BE2C (cell line): ENCODE results near the gene KAT7.

Experiments
- DNase-seq: peaks from one replicate; pipeline ENCODE4 v3.0.0-alpha.2; 2020
- H3K27me3 ChIP-seq: fragments of 250-450 bp; sonication (Bioruptor Pico); 2 replicates; pipeline ENCODE4 v1.5.1; 2020; ENCODE audit warnings: mild to moderate bottlenecking
- H3K36me3 ChIP-seq: fragments of 250-450 bp; sonication (Bioruptor Pico); 2 replicates; pipeline ENCODE4 v1.5.1; 2020; ENCODE audit warnings: mild to moderate bottlenecking
- H3K4me1 ChIP-seq: fragments of 250-450 bp; sonication (Bioruptor Pico); 2 replicates; pipeline ENCODE4 v1.5.1; 2020
- H3K4me3 ChIP-seq: 2 replicates; pipeline ENCODE4 v1.5.1; 2011; ENCODE audit warnings: low read depth, low read length
- H3K9me3 ChIP-seq: fragments of 250-450 bp; sonication (Bioruptor Pico); 2 replicates; pipeline ENCODE4 v1.5.1; 2020
- TF ChIP-seq, protein P1 (sequence below): IDR thresholded peaks from 2 replicates; pipeline ENCODE4 v1.5.1; 2012; ENCODE audit warnings: mild to moderate bottlenecking, low read depth, low read length

The KAT7 gene

DNA sequence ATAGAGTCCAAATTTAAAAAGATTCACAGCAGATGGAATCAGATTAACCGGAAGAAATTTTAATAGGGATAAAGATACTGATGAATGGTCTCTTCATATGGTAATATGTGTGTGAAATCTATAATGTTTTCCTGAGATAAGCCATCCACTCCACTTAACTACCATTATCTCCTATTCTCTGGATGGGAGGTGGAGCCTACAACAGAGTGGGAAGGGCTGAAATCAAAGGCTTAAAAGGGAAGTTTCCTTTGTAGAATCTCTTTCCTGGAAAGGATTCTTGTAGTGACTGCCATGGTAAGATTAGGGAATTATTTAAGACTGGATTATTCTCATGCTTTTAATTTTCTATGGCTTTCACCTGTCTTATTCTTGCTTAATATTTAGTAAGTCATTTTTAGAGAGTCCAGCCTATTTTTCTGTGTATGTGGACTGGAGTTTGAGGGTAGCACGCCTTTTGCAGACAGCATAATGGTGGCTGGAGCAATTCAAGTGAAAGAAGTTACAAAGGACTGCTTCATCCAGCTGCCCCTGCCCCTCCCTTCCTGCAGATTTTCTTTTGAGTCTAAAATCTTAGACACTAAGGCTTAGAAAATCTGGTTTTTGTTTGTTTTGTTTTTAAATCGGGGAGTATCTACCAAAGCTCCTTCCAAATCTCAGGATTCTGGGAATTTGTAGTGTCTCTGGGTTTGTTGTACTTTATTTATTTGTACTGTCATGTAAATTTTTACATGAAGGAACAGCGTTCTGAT lies 26.5 kb downstream of the KAT7 start:
- H3K27me3 ChIP-seq, result no peaks in the 10 kb centered on the region
- H3K36me3 ChIP-seq, result peaks cover 73% of the 10 kb centered on the region
- no peaks in the 10 kb centered on the region for H3K4me1 ChIP-seq
- no peak overlapping the region for H3K4me3 ChIP-seq
- TF ChIP-seq, protein P1, sequence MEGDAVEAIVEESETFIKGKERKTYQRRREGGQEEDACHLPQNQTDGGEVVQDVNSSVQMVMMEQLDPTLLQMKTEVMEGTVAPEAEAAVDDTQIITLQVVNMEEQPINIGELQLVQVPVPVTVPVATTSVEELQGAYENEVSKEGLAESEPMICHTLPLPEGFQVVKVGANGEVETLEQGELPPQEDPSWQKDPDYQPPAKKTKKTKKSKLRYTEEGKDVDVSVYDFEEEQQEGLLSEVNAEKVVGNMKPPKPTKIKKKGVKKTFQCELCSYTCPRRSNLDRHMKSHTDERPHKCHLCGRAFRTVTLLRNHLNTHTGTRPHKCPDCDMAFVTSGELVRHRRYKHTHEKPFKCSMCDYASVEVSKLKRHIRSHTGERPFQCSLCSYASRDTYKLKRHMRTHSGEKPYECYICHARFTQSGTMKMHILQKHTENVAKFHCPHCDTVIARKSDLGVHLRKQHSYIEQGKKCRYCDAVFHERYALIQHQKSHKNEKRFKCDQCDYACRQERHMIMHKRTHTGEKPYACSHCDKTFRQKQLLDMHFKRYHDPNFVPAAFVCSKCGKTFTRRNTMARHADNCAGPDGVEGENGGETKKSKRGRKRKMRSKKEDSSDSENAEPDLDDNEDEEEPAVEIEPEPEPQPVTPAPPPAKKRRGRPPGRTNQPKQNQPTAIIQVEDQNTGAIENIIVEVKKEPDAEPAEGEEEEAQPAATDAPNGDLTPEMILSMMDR, result no peak
- no peaks in the 10 kb centered on the region for H3K9me3 ChIP-seq
- no peak for DNase-seq

DNA sequence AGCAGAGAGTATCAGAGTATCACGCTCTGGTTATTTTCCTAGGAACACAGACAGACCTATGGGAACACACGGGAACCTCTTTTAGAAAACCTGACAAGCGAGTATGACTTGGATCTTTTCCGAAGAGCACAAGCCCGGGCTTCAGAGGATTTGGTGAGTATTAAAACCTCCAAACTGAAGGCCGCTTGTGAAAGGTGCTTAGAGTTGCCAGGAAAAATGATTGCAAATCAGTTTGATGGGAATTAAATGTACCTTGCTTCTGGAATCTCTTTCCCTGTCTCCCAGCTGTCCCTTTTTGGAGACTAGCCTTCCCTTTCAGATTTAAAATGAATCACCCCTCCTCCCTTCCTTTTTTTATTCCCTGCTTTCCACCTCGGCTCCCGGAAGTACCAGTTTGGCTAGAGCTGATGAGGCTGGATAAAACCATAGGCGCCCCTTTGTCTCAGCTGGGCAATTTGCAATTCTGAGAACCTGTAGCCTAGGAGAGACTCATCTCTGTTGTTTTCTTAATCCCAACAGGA lies 27.3 kb downstream of the KAT7 start:
- no peaks in the 10 kb centered on the region for H3K27me3 ChIP-seq
- DNase-seq, result no peak
- peaks cover 67% of the 10 kb centered on the region for H3K36me3 ChIP-seq
- no peaks in the 10 kb centered on the region for H3K9me3 ChIP-seq
- no peak overlapping the region for H3K4me3 ChIP-seq
- H3K4me1 ChIP-seq, result no peaks in the 10 kb centered on the region
- TF ChIP-seq, protein P1, result no peak

DNA sequence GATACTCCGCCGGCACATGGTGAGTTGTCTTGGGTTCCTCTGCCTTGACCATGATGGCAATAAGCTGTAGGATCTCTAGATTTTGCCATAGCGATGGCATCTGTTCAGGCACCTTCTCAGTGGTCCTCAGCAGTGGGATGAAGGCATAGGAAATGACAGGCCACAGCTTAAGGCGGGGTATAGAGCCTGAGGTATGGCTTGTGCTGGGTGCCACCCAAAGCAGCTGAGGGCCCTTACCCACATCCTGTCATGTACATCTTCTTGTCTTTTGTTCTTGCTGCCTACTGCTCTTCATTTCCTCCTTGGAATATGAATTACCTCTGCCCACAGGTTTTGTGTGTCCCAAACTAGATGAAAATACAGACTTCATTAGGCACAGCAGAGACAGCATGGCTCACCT lies 29.5 kb downstream of the KAT7 start:
- Histone ChIP-seq H3K4me3 (no peak overlapping the region), H3K36me3 (peaks cover 74% of the 10 kb centered on the region), H3K9me3 (no peaks in the 10 kb centered on the region), H3K4me1 (no peaks in the 10 kb centered on the region), H3K27me3 (no peaks in the 10 kb centered on the region)
- DNase-seq, result no peak
- TF ChIP-seq, protein P1, result no peak

DNA sequence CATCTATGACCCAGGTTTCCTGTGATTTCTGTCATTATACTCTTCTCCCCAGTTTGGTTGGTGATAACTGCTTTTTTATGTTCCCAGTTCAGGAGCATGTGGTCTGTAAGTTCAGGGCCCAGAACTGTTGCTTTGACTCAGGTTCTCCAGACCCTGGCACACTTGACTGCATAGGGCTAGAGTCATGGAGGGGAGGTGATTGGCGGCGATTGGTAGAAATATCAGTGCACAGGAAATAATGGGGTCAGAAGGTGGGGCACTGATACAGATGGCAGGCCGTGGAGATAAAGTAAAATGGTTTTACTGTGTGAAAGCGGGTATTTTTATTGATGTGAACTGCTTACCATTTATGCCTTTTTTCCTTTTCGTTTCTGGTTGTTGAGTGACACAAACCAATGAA lies 30.7 kb downstream of the KAT7 start:
- TF ChIP-seq, protein P1, result no peak
- Histone ChIP-seq H3K4me1 (no peaks in the 10 kb centered on the region), H3K4me3 (no peak overlapping the region), H3K9me3 (no peaks in the 10 kb centered on the region), H3K27me3 (no peaks in the 10 kb centered on the region), H3K36me3 (peaks cover 77% of the 10 kb centered on the region)
- DNase-seq, result no peak

DNA sequence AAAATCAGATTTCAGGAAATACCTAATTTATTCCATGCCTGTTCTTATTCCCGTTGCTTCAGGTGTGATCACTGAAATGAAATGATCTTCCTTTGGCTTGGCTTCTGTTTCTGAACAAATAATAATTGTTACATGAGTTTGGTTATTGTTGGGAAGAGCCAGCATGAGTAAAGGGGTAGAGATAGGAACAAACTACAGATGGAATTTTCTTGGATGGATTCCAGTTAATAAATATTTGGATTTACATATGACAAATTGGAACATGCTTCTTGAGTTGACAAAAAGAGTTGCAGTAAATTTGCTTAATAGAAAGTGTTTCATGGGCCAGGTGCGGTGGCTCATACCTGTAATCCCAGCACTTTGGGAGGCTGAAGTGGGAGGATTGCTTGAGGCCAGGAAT lies 31.2 kb downstream of the KAT7 start:
- H3K27me3 ChIP-seq, result no peaks in the 10 kb centered on the region
- DNase-seq, result no peak
- no peak overlapping the region for H3K4me3 ChIP-seq
- peaks cover 80% of the 10 kb centered on the region for H3K36me3 ChIP-seq
- no peaks in the 10 kb centered on the region for H3K4me1 ChIP-seq
- TF ChIP-seq, protein P1, result no peak
- no peaks in the 10 kb centered on the region for H3K9me3 ChIP-seq

DNA sequence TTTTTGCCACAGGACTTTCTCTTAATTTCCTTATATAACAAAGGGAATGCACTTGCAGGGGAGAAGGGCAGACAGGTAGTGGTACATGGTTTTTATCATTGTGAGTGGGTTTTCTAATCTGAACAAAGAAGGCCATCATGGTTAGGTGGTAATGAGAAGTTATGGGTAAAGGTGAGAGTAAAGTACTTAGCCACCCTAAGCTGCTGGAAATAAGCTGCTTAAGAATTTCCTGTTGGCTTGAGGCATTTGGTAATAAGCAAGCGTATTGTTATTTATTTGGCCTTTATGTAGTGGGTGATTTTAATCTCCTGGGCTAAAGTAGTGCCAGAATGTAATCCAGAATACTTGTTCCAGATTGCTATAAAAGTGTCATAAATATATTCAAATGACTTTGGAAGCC lies 32.3 kb downstream of the KAT7 start:
- Histone ChIP-seq H3K36me3 (peaks cover 79% of the 10 kb centered on the region), H3K4me3 (no peak overlapping the region), H3K27me3 (no peaks in the 10 kb centered on the region), H3K4me1 (no peaks in the 10 kb centered on the region), H3K9me3 (no peaks in the 10 kb centered on the region)
- DNase-seq, result no peak
- TF ChIP-seq, protein P1, result no peak
